HK-2 (cell line): ENCODE measurements around the gene GPHN.

Experiments
- DNase-seq: peaks from one replicate; pipeline ENCODE4 v3.0.0-alpha.2; 2018; ENCODE audit not compliant: unreplicated experiment

GPHN gene

DNA sequence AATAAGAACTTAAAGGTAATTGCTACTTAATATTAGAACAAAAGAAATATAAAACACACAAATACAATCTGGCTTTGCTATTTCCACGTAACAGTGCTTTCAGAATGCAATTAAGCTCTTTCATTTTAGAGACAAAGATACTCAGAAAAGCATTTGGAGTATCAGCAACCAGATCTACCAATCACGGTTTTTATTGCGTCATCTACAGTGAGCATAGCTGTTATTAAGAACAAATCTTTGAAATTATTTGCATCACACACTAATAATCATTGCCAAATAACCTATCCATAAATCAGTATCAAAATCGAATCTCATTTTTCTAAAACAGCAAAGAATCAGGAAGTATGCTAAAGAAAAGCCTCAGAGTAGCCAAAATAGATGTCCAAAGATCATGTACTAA lies 654.4 kb downstream of the GPHN start:
- no peak for DNase-seq

GRCh38 chr14:67166450-67166853 lies 658.5 kb downstream of the GPHN start:
- DNase-seq, result peak; percentile 9

DNA sequence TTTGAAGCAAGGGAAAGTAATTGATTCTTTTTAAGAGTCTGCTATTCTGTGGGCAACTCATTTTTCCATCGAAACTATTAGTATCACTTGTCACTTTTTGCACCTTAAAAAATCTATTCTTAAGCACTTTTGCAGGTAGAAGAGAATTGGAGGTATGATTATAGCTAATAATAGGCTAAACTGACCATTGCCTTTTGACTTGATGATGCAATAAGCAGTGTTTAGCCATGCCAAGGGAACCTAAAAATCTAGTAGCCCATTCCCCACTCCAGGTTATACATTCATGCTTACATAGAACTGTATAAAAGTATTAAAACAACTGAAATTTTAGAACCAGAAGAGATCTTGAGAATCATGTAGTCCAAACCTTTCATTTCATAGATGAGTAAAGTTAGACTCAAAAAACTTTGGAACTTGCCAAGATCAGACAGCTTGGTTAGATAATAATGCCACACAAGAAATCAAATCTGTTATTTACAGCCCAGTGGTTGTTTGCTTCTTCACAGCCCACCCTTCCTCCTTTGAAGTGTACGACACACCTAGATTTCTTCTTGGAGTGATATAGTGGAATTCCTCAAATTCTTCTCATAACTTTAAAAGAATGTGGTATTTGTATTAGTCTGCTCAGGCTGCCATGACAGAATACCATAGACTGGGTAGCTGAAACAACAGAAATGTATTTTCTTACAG lies 659.6 kb downstream of the GPHN start:
- DNase-seq, result no peak

DNA sequence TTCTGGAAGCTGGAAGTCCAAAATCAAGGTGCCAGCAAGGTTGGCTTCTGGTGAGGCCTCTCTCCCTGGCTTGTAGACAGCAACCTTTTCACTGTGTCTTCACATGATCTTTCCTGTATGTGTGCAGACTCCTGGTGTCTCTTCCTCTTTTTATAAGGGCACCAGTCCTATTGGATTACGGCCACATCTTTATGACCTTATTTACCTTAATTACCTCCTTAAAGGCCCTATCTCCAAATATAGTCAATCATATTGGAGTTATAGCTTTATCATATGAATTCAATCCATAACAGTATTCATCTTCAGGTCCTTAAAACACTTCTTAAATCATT lies 660.1 kb downstream of the GPHN start:
- peak; percentile 14 for DNase-seq

GRCh38 chr14:67170660-67171059 lies 662.7 kb downstream of the GPHN start:
- DNase-seq, result no peak

GRCh38 chr14:67172056-67172455 lies 664.1 kb downstream of the GPHN start:
- DNase-seq, result no peak

DNA sequence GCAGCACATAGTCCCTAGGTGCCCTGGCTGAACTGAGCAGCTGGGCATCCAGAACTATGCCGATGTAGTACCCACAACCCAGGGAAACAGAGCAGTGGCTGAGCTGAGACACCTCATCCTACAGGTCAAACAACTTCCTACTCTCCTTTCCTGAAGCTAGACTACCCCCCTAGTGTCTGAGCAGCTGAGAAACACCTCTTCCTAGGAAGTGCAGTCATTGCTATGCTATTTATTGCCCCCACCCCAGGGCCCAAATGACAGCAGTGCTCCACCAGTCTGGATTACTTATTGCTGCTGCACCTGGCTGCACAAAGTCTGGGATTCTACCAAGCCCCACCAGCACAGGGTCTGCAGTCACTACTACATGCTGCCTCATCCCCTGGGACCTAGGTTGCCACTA lies 664.6 kb downstream of the GPHN start:
- DNase-seq, result no peak

DNA sequence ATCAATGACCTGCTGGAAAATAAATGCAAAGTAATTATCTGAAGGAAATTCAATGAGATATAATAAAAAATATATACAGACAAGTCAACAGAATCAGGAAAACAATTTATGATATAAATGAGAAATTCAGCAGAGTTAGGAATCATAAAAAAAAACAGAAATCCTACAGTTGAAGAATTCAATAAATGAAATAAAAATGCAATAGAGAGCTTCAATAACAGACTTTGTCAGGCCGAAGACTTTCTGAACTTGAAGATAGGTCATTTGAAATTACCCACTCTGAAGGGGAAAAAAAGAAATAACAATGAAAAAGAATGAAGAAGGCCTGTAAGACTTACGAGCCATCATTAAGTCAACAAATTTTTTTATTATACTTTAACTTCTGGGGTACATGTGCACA lies 665.8 kb downstream of the GPHN start:
- no peak for DNase-seq

- DNase-seq, result no peak
Measured at GRCh38 chr14:67186172-67186768, 678.3 kb downstream of the GPHN start.

- peak; percentile 49 for DNase-seq
Measured at GRCh38 chr14:67186789-67187584, 679.0 kb downstream of the GPHN start.

DNA sequence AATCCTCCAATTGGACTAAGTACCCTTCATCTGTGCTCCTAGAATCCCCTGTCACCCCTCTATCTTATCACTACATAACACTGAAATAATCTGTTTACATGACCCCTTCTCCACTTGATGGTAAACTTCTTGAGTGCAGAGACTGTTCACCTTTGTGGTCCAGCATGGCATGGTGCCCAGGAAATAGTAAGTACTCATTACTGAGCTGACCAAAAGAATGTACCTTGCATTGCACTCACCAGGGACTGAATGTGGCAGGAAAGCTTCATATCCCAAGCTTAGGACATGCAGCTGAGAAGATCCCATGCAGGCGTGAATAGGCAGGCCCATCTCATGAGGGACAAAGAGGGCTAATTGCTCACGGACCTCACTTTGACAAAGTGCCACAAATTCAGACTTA lies 679.9 kb downstream of the GPHN start:
- peak; percentile 53 for DNase-seq

DNA sequence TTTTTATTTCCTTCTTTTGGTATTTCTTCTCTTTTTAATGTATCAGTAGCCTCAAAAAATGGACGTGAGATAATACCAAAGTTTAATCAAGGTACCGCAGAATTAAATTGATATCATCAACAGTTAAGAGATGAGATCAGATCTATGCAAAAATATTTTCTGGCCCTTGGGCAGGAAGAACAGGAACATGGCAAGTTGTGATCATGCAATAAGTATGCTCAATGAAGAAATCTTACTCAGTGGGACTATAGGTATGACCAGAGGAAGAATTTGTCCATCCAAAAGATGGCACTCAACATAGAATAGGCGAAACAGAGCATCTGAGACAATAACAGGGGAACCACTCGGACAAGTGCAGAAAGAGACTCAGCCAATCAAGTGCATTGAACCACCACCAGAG lies 680.4 kb downstream of the GPHN start:
- DNase-seq, result no peak

- DNase-seq, result no peak
Measured at GRCh38 chr14:67191768-67192290, 683.9 kb downstream of the GPHN start.

DNA sequence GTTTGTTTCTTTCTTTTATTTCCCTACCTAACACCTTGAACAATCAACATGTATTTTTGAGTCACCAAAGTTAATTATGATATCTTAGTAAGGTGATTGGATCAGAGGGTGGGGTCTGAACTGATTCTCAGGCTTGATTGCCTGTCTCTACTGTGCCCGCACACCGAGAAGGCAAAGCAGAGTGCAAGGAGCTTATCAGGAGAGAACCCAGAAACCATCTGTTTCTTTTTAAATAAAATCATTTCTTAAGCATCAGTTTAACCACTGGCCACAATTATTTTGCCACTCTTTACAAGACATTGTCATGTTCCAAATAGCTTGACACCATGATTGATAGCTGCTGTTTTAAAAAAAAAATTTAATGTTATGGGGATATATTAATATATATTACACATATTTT lies 684.4 kb downstream of the GPHN start:
- no peak for DNase-seq

GRCh38 chr14:67195279-67195678 lies 687.3 kb downstream of the GPHN start:
- DNase-seq, result no peak

GRCh38 chr14:67199016-67199415 lies 691.1 kb downstream of the GPHN start:
- DNase-seq, result no peak

DNA sequence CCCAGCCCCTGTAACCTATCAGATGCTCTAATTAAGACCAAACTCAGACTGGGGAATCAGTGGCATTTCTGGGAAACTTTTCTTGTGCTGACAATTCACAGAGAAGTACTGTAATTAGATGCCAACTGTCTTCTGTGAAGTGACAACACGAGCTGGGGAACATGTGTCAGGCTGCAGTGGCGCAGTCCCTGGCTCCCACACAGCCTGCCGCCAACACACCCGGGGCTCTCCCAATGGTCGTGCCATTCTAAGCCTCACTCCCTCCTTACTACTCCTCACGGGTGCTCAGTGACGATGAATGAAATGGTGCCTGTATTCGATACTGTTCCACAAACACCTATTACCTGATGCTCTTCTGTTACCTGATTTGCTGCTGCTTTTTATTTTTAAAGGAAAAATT lies 699.9 kb downstream of the GPHN start:
- DNase-seq, result no peak

DNA sequence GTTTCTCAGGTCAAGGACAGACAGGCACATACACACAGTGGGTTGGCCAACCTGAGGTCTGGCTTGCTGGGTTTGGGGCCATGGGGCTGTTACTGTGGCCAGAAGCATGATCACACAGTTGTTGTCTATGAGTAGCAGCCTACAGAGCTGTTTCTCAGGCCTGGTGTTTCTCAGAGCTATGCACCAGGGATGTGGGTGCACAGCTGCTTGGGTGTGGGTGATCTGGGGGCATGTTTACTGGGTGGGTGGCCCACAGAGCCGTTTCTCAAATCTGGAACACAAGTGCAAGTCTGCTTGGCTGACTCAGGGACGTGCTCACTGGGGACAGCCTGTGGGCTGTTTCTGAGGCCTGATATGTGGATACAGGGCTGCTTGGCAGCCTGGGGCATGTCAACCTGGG lies 710.2 kb downstream of the GPHN start:
- DNase-seq, result no peak

GRCh38 chr14:67221248-67221981 lies 713.5 kb downstream of the GPHN start:
- DNase-seq, result no peak

- DNase-seq, result no peak
Measured at GRCh38 chr14:67221982-67222328, 714.0 kb downstream of the GPHN start.

- DNase-seq, result no peak
Measured at GRCh38 chr14:67225523-67225922, 717.6 kb downstream of the GPHN start.

DNA sequence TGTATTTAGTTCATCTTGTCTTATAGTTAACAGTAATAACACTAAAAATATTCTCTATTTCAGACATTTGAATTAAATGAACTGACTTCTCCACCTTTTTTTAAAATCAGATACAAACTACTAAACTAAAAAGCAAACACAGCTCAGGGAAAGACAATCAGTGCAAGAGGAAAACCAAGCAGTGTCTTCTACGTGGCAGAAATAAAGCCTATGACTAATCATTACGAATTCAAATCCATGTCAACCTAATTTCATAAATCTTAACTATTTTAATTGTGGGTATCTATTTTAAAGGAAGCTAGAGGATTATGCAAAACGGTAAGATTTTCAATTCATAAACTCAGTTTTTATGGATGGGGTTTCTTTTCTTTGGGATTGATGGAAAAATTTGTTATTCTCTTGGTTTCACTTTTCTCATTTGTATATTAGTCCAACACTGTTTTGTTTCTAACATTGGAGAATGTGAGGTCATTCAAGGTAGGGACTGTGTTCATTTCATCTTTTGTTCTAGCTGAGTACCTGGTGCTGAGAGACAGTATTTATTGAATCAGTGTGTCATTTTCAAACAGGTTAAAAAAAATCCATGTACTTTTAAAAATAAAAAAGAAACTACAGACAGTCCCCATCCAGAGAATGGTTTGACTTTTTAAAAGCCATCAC lies 720.5 kb downstream of the GPHN start:
- no peak for DNase-seq
